ENCODE measurements around the gene ATP5F1D. TPM values are rescaled to one million over a fixed set of nuclear protein-coding genes. Genes with fewer than 3 reads are reported as not detected.
A peak's percentile ranks its signal among the peaks of the same experiment; 100 is the strongest.

ATP5F1D gene
- total and polyA plus RNA-seq, 9 donors: 99.2 to 211 (median 165) TPM

DNA sequence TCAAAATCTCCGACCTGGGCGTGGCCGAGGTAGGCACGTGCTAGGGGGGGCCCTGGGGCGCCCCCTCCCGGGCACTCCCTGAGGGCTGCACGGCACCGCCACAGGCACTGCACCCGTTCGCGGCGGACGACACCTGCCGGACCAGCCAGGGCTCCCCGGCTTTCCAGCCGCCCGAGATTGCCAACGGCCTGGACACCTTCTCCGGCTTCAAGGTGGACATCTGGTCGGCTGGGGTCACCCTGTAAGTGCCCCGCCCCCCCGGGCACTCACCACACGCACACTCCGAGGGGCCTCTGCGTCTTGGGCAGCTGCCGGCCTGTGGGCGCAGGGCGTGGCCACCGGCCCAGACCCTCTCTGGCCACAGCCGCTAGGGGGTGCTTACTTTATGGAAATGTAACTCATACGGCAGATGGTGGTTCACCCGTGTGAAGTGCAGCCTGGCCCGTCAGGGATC lies 21.0 kb upstream of the ATP5F1D start:
- DNase-seq: no peak
- Histone ChIP-seq H3K4me1 (ENCODE audit: control insufficient read depth, insufficient read depth, low read length) (peaks cover 69% of the 10 kb centered on the region), H3K9me3 (replicated peaks; ENCODE audit: control insufficient read depth, low read depth, low read length) (no peaks in the 10 kb centered on the region), H3K27ac (ENCODE audit: low read length) (peak overlapping the region; percentile 20), H3K27me3 (ENCODE audit: control insufficient read depth, insufficient read depth, low read length) (no peaks in the 10 kb centered on the region), H3K4me3 (ENCODE audit: low read length) (no peak overlapping the region), H3K36me3 (ENCODE audit: control insufficient read depth, insufficient read depth, low read length) (peaks cover 62% of the 10 kb centered on the region)
- 88% methylated on average over 28 of the region's 33 CpGs for WGBS (ENCODE audit: insufficient coverage)

DNA sequence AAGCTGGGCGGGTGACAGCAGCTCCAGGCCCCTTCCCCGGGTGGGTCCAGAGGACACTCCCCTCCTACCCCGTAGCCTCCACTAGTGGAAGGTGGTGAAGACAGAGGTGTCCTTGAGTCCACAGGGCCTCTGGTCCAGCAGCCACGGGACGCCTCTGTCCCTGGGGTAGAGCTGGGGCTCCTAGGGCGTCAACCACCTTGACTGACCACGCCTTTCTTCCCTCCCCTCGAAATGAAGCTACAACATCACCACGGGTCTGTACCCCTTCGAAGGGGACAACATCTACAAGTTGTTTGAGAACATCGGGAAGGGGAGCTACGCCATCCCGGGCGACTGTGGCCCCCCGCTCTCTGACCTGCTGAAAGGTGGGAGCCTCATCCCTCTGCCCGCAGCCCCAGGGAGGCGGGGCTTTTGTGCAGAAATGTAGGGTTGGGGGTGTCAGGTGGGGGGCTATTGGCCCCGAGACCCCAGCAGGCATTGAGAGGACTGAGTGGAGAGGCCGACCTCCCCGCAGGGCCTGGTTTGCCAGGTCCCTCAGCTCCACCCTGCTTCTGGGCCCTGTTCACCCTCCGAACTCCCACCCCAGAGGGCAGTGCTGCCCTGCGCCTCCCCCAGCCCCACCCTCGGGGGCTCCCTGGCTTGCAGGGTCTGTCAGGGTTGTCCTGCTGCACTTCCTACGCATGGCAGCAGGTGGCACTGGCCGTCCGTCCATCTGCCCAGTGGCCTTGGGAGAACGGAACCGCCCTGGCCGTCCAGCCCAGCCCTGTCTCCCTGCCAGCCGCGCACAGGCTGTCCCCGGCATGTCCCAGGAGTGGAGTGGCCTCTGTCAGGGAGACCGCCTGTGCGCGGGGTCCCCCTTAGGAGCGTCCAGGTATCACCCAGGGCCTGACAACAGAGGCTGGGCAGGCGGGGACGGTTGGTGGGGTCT lies 20.3 kb upstream of the ATP5F1D start:
- Histone ChIP-seq H3K27ac (ENCODE audit: low read length) (peak overlapping the region; percentile 35), H3K4me1 (ENCODE audit: control insufficient read depth, insufficient read depth, low read length) (peaks cover 62% of the 10 kb centered on the region), H3K36me3 (ENCODE audit: control insufficient read depth, insufficient read depth, low read length) (peaks cover 70% of the 10 kb centered on the region), H3K4me3 (ENCODE audit: low read length) (no peak overlapping the region), H3K27me3 (ENCODE audit: control insufficient read depth, insufficient read depth, low read length) (no peaks in the 10 kb centered on the region), H3K9me3 (replicated peaks; ENCODE audit: control insufficient read depth, low read depth, low read length) (no peaks in the 10 kb centered on the region)
- WGBS (ENCODE audit: insufficient coverage): 45% methylated on average over 24 of the region's 38 CpGs
- peak; percentile 76 for DNase-seq

DNA sequence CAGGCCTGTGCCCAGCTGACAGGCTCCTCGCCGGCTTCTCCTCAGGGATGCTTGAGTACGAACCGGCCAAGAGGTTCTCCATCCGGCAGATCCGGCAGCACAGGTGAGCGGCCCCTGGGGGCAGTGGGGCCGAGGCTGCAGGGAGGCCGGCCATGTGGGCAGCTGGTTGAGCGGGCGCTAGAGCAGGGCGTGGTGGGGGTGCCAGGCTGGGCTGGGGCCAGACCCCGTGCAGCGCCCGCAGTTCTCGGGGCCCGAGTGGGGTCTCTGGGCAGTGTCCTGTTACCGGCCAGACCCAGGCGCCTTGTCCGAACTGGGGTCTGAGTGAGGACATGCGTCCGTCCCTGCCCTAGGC lies 19.7 kb upstream of the ATP5F1D start:
- peaks cover 56% of the 10 kb centered on the region for H3K4me1 ChIP-seq (ENCODE audit: control insufficient read depth, insufficient read depth, low read length)
- peak overlapping the region; percentile 35 for H3K27ac ChIP-seq (ENCODE audit: low read length)
- H3K4me3 ChIP-seq (ENCODE audit: low read length): no peak overlapping the region
- no peaks in the 10 kb centered on the region for H3K9me3 ChIP-seq (replicated peaks; ENCODE audit: control insufficient read depth, low read depth, low read length)
- H3K36me3 ChIP-seq (ENCODE audit: control insufficient read depth, insufficient read depth, low read length): peaks cover 74% of the 10 kb centered on the region
- 74% methylated on average over 21 of the region's 22 CpGs for WGBS (ENCODE audit: insufficient coverage)
- H3K27me3 ChIP-seq (ENCODE audit: control insufficient read depth, insufficient read depth, low read length): no peaks in the 10 kb centered on the region
- DNase-seq: no peak

DNA sequence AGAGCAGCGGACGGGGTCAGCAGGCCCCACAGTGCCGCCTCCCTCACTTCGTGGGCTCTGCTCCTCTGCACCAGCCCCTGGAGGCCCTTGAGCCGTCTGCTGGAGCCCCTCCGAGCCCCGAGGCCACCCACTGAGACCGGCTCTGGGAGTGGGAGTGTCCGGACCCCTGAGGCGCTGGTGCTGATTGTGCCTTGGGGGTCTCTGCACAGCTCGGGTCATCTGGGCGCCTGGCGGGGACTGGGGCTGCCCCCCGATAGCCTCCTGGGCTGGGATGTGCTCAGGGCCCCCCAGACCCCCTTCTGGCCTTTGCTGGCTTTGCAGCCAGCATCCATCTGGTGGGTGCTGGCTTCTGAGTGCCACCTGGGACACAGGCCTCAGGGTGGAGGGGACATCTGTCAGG lies 19.2 kb upstream of the ATP5F1D start:
- H3K36me3 ChIP-seq (ENCODE audit: control insufficient read depth, insufficient read depth, low read length): peaks cover 79% of the 10 kb centered on the region
- no peak for DNase-seq
- H3K4me1 ChIP-seq (ENCODE audit: control insufficient read depth, insufficient read depth, low read length): peaks cover 50% of the 10 kb centered on the region
- no peaks in the 10 kb centered on the region for H3K9me3 ChIP-seq (replicated peaks; ENCODE audit: control insufficient read depth, low read depth, low read length)
- H3K4me3 ChIP-seq (ENCODE audit: low read length): no peak overlapping the region
- no peaks in the 10 kb centered on the region for H3K27me3 ChIP-seq (ENCODE audit: control insufficient read depth, insufficient read depth, low read length)
- H3K27ac ChIP-seq (ENCODE audit: low read length): no peak overlapping the region
- WGBS (ENCODE audit: insufficient coverage): 77% methylated on average over 14 of the region's 14 CpGs

DNA sequence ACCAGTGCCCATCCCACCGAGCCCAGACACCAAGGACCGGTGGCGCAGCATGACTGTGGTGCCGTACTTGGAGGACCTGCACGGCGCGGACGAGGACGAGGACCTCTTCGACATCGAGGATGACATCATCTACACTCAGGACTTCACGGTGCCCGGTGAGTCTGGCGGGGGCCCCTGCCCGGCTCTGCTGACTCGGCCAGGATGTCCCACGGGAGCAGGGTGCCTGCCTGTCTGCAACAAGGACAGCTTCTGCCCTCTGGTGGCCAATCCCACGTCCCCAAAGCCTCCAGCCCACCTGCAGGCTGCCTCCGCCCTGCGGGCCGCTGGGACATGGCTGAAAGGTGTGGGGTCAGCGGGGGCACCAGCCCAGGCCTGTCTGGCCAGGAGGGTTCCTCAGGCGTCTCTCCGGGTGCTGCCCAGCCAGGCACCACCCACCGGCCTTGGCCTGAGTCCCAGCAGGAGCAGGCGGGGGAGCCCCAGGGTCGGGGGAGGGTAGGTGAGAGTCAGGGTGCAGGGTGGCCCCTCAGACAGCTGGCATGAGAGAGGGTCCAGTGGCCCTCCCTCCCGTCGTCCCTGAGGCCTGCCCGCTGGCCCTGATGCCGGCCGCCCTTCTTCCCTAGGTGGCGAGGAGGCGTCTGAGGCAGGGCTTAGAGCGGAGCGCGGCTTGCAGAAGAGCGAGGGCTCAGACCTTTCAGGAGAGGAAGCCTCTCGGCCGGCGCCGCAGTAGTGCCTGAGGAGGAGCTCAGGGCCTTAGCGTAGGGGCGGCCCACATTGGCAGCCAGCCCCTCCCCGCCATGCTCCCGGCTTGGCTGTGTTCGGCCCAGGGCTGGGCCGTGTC lies 18.3 kb upstream of the ATP5F1D start:
- H3K27me3 ChIP-seq (ENCODE audit: control insufficient read depth, insufficient read depth, low read length): no peaks in the 10 kb centered on the region
- 78% methylated on average over 44 of the region's 48 CpGs for WGBS (ENCODE audit: insufficient coverage)
- no peak for DNase-seq

DNA sequence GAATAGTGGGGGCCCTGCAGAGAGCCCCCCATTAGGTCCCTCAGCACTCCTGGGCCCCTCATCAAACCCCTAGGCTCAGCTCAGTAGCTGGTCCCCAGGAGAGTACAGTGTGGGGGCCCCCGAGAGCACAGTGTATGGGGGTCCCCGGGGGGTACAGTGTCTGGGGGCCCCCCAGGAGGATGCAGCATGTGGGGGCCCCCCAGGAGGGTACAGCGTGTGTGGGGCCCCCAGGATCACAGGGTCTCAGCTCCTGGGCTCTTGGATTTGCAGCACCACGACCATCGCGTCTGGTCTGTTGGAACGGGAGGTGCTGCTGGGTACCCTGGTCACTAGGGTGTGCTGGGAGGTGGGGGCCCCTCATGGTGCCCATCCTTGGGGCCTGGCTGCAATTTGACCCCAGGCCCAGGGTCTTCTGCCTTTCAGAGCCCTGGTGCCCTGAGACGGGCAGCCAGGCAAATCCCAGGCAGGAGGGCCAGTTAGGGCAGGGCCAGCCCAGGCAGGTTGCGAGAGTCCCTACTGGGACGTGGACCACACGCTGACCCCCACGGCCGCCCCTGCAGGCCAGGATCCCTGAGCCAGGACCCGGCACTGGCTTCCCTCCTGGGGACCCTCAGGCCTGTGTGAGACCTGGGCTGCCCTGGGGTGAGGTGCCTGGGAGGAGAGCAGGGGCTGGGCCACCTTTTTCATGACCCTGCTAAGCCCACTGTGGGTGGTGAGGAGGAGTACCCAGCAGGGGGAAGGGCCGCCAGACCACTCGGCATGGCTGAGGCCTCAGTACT lies 17.3 kb upstream of the ATP5F1D start:
- Histone ChIP-seq H3K4me1 (ENCODE audit: control insufficient read depth, insufficient read depth, low read length) (peaks cover 33% of the 10 kb centered on the region), H3K27me3 (ENCODE audit: control insufficient read depth, insufficient read depth, low read length) (no peaks in the 10 kb centered on the region), H3K36me3 (ENCODE audit: control insufficient read depth, insufficient read depth, low read length) (peaks cover 74% of the 10 kb centered on the region), H3K27ac (ENCODE audit: low read length) (no peak overlapping the region), H3K9me3 (replicated peaks; ENCODE audit: control insufficient read depth, low read depth, low read length) (no peaks in the 10 kb centered on the region), H3K4me3 (ENCODE audit: low read length) (no peak overlapping the region)
- no peak for DNase-seq
- WGBS (ENCODE audit: insufficient coverage): 91% methylated on average over 16 of the region's 16 CpGs

More for the DNA sequence above, 18.3 kb upstream of the ATP5F1D start:
- H3K27ac ChIP-seq (ENCODE audit: low read length): no peak overlapping the region
- H3K4me3 ChIP-seq (ENCODE audit: low read length): no peak overlapping the region
- no peaks in the 10 kb centered on the region for H3K9me3 ChIP-seq (replicated peaks; ENCODE audit: control insufficient read depth, low read depth, low read length)
- peaks cover 80% of the 10 kb centered on the region for H3K36me3 ChIP-seq (ENCODE audit: control insufficient read depth, insufficient read depth, low read length)
- H3K4me1 ChIP-seq (ENCODE audit: control insufficient read depth, insufficient read depth, low read length): peaks cover 42% of the 10 kb centered on the region

DNA sequence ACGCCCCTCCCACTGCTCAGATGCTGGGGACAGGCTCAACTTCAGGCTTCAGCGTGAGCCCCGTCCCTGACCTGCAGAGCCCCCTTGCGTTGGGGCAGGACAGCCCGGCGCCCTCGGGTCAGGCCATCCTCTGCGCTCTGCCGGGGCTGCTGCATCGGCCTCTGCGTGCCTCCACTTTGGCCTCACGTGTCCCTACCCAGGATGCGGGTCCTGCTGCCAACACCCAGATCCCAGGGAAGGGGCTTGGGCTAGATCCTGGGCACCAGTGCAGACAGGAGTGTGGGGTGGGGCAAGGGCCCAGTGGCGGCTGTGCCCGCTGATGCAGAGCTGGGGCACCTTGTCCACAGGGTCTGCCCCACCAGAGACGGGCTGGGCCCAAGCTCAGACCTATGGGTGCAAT lies 16.7 kb upstream of the ATP5F1D start:
- Histone ChIP-seq H3K27ac (ENCODE audit: low read length) (no peak overlapping the region), H3K4me3 (ENCODE audit: low read length) (no peak overlapping the region), H3K27me3 (ENCODE audit: control insufficient read depth, insufficient read depth, low read length) (no peaks in the 10 kb centered on the region), H3K9me3 (replicated peaks; ENCODE audit: control insufficient read depth, low read depth, low read length) (no peaks in the 10 kb centered on the region), H3K4me1 (ENCODE audit: control insufficient read depth, insufficient read depth, low read length) (peaks cover 33% of the 10 kb centered on the region), H3K36me3 (ENCODE audit: control insufficient read depth, insufficient read depth, low read length) (peaks cover 72% of the 10 kb centered on the region)
- 88% methylated on average over 16 of the region's 16 CpGs for WGBS (ENCODE audit: insufficient coverage)
- DNase-seq: no peak

DNA sequence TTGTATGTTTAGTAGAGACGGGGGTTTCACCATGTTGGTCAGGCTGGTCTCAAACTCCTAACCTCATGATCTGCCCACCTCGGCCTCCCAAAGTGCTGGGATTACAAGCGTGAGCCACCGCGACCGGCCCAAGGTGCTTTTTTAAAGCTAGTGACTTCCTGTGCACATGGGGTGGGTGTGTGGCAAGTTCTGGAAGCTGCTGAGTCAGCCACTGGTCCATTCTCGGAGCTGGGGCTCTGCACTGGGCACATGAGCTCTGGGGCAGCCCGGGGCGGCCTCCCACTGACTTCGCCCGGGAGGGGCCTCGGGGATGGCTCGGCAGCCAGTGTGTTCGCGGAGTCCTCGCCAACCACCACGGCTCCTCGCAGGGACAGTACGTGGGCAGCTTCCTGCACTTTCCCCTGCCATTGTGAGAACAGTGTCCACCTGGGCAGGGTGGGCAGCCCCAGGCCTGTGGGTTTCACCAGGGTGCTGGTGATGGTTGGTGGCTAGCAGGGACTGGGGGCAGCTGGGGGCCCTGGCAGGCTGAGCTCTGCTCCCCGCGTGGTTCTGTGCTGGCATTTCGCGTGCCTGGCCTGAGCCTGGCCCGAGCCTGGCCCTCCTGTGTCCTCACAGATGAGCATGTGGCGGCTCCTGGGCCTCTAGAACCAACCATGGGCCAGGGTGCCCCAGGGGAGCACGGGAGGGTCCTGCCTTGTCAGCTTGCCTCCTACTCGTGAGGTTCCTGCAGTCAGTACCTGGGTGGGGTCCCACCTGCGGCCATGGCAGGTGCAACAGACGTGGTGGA lies 15.9 kb upstream of the ATP5F1D start:
- Histone ChIP-seq H3K36me3 (ENCODE audit: control insufficient read depth, insufficient read depth, low read length) (peaks cover 64% of the 10 kb centered on the region), H3K4me3 (ENCODE audit: low read length) (no peak overlapping the region), H3K27ac (ENCODE audit: low read length) (no peak overlapping the region), H3K4me1 (ENCODE audit: control insufficient read depth, insufficient read depth, low read length) (peaks cover 26% of the 10 kb centered on the region), H3K9me3 (replicated peaks; ENCODE audit: control insufficient read depth, low read depth, low read length) (no peaks in the 10 kb centered on the region), H3K27me3 (ENCODE audit: control insufficient read depth, insufficient read depth, low read length) (no peaks in the 10 kb centered on the region)
- no peak for DNase-seq
- WGBS (ENCODE audit: insufficient coverage): 85% methylated on average over 26 of the region's 29 CpGs

DNA sequence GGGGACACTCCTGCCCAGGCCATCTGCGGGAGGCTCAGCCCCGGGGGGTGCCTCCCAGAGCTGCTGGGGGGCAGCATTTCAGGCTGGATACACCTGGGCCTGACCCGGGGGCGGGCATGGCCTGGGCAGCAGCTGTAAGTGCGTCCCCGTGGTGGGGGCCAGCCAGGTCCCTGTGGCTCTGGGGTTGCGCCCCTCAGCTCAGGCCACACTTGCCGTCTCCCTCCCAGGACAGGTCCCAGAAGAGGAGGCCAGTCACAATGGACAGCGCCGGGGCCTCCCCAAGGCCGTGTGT lies 15.4 kb upstream of the ATP5F1D start:
- Histone ChIP-seq H3K27ac (ENCODE audit: low read length) (no peak overlapping the region), H3K4me1 (ENCODE audit: control insufficient read depth, insufficient read depth, low read length) (peaks cover 20% of the 10 kb centered on the region), H3K27me3 (ENCODE audit: control insufficient read depth, insufficient read depth, low read length) (no peaks in the 10 kb centered on the region), H3K4me3 (ENCODE audit: low read length) (no peak overlapping the region), H3K36me3 (ENCODE audit: control insufficient read depth, insufficient read depth, low read length) (peaks cover 58% of the 10 kb centered on the region), H3K9me3 (replicated peaks; ENCODE audit: control insufficient read depth, low read depth, low read length) (no peaks in the 10 kb centered on the region)
- DNase-seq: no peak
- WGBS (ENCODE audit: insufficient coverage): 96% methylated on average over 11 of the region's 11 CpGs

Measured in muscle of leg (tissue), 11 donors.